GM19468 (cell line): Measurements from ENCODE around the gene TSPAN18.

Experiments used
- ATAC-seq: cut with Tn5 transposase; IDR thresholded peaks from one replicate; pipeline ENCODE4 v1.9.1; 2021; ENCODE audit warnings: mild to moderate bottlenecking, moderate library complexity, moderate number of reproducible peaks; ENCODE audit not compliant: unreplicated experiment; ENCODE audit errors: extremely low read depth

Gene TSPAN18

DNA sequence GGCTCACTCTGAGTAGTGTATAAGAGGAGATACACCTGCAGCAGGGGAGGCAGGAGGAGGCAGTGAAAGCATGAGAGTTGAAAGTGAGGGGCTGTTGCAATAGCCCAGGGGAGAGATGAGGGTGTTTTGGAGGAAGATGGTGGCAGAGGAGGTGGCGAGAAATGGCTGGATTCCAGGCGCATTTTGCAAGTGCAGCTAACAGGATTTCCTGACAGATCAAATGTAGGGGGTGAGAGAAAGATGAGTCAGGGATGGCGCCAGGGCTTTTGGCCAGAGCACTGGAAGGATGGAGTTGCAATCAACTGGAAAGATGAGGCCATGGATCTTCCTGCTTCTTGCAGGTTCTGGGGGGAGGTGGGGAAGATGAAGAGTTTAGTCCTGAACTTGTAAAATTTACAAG lies 16.8 kb upstream of the TSPAN18 start:
- ATAC-seq: no peak

- no peak for ATAC-seq
These were observed 15.5 kb upstream of the TSPAN18 start for GRCh38 chr11:44711113-44711786.

GRCh38 chr11:44711787-44712608 lies 14.8 kb upstream of the TSPAN18 start:
- no peak for ATAC-seq

GRCh38 chr11:44713022-44713421 lies 13.7 kb upstream of the TSPAN18 start:
- ATAC-seq: no peak

- no peak for ATAC-seq
These were observed 10.5 kb upstream of the TSPAN18 start for GRCh38 chr11:44716256-44716655.

GRCh38 chr11:44718057-44718456 lies 8.7 kb upstream of the TSPAN18 start:
- ATAC-seq: no peak

- ATAC-seq: no peak
These were observed 8.0 kb upstream of the TSPAN18 start for GRCh38 chr11:44718612-44719390.

DNA sequence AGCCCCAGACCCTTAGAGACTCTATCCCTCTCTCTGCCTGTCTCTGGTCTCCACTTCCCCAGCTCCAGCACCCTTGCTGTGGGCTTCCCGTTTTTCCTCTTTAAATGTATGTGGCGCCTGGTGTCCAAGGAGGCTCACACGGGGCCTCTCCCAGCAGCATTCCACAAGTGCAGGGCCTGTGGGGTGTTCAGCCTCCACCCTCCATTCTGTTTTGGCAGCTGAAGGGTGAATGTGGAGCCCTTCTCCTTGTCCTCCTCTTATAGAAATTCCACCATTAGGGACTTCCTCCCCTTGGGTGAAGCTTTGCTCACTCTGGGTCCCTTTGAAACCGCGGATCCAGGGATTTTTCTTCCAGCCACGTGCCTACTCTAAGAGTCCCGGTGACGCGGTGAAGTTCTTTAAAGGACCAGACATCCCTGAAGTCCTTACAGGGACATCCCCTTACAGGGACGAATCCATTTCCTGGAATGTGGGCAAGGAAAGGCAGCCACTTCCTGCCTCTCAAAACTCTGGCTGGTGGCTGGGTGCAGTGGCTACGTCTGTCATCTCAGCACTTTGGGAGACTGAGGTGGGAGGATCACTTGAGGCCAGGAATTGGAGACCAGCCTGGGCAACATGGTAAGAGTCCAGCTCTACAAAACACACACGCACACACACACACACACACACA lies 1.6 kb upstream of the TSPAN18 start:
- no peak for ATAC-seq

GRCh38 chr11:44725757-44726282 lies 942 bp upstream of the TSPAN18 start:
- ATAC-seq: no peak

DNA sequence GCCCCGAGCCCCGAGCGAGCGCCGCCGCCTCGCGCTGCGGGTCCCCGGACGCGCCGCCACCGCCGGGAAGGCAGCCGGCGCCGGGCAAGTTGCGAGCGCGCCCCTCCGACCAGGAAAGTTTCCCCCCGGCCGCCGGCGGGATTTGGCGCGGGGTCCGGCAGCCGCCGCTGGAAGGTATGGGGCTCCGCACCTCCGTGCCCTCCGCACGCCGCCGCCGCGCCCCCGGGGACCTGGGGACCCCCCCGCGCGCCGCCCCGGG lies 281 bp downstream of the TSPAN18 start:
- ATAC-seq: no peak

DNA sequence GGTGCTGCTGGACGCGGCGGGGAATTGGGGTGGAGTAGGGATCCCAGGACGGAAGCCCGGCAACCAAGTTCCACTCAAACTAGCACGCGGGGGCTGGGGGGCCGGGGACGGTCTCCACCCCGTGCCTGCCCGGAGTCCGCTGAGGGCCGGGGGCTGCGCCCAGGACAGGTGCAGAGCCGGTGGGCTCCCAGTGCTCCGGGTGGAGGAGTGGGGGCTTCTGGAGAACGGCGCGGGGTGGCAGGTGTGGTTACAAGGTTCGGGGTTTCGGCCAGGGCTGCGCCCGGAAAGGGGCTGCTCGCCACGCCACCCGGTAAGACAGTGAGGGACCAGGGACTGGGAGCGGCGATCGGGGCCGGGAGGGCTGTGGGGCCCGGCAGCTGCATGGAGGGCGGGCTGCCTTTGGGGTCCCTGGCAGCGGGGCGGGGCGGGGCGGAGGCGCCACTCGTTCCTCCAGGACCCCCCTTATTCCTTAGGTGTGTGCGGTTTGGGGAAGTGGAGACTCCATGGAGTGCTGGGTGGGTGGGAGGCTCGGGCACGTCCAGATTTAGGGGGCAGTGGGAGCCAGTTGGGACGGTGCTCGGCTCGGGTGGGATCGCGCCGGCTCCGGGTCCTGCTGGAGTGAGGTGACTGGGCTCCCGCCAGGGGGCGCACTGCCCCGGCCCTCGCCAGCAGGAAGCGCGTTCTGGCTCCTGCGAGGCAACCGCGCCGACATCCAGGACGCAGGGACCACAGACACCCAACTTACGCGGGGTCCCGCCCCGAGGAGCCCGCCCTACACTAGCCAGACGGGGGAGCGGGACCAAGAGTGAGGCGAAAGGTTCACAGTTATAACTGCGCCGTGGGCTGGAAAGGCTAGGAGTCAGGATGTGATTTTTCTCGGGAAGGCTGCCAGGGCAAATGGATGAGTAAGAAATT lies 868 bp downstream of the TSPAN18 start:
- ATAC-seq: peak; percentile 59

DNA sequence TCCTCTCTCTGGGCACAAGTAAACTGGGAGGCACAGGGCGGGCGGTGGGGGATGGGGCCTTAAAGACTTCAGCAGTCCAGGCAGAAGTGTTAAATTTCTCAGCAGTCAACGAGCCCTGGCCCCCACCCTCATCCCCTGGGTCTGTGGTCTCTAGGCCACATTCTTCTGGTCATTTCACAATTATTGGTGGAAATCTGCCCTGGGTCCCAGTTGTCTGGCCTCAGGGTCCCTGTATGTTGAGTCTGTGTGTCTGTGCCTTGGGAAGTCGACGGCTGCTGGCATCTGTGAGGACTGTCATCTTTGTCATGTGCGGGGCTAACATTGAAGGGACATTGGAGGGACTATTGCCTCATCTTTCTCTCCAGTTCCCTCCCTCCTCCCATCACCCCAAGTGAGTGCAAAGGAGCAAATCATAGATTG lies 1.7 kb downstream of the TSPAN18 start:
- no peak for ATAC-seq

- ATAC-seq: no peak
These were observed 2.3 kb downstream of the TSPAN18 start for GRCh38 chr11:44729063-44729462.

- no peak for ATAC-seq
These were observed 3.0 kb downstream of the TSPAN18 start for GRCh38 chr11:44729713-44730112.

DNA sequence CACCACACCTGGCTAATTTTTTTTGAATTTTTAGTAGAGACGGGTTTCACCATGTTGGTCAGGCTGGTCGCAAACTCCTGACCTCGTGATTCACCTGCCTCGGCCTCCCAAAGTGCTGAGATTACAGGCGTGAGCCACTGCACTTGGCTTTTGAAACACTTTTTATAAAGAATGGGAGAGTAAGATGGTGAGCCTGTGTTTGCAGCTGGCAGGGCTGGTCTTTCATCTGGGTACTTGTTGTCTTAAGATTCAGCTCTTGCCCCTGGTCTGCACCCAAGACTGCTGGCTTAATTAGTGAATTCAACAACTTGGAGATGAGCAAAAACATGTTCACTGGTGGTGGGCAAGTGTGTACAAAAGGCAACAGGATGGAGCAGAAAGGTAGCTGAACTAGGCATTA lies 4.0 kb downstream of the TSPAN18 start:
- no peak for ATAC-seq

DNA sequence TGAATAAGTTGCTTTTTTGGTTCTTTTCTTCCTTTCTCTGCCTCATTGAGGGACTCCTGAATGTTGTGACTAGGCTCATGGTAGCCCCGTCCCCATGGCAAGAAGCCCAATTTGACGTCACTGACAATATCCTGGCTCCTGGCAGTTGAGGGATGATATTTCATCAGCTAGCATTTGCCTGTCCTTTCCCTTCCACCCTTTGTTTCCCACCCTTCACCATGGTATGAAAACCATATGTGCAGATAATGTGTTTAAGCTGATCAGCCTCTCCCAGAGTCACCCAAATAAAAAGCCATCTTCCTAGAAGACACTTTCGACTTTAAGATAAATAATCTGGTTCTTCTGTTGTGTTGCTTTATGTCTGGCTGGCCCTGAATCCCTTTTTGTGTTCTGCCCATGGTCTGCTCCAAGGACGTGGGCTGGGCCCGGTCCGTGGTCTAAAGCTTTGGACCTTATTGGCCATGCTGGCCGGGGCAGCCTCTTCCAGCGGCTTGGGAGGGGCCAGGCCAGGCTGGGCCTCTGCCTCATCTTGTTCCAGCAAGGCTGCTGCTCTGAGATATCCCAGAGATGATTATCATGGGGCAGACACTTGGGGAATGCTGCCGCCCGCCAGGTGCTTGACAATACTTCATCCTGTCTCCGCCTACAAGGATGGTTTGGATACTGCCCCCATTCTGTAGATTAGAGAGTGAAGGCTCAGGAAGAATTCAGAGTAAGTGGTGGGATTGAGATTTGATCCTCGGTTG lies 5.1 kb downstream of the TSPAN18 start:
- ATAC-seq: no peak

DNA sequence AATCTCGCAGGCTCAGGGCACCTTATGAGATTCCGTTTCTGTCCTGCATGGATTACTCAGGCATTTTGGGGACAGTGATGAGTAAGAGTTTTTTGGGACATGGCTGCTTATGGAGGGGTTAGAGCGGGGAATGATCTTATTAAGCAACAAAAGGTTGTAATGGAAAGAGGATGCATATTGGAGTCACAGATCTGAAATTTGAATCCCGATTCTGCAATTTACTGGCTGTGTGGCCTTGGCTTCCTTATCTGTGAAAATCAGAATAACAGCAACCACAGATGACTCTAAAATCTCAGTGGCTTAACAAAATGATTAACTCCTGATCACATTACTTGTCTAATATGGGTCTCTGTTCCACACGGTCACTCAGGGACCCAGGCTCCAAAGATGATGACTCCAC lies 5.8 kb downstream of the TSPAN18 start:
- ATAC-seq: no peak

- ATAC-seq: no peak
These were observed 7.1 kb downstream of the TSPAN18 start for GRCh38 chr11:44733877-44734276.
